AG04449 (cell line): Measurements from ENCODE around the gene RUNX2.
"Not testable (repeated sequence)": the region's sequence is repeated elsewhere in the genome, so short reads cannot be mapped to it uniquely, and the experiment has no call there.

ENCODE experiments used
- CTCF ChIA-PET: fragments of 350-600 bp; formaldehyde crosslinking; extraction: SDS; loops from one replicate; lab custom pipeline; 2021; ENCODE audit warnings: antibody characterized with exemption; lab: Yijun Ruan, JAX
- POLR2A ChIA-PET: fragments of 400-600, 350-600 bp; formaldehyde crosslinking; extraction: SDS; loops from one replicate; lab custom pipeline; 2020; ENCODE audit warnings: antibody characterized with exemption, inconsistent platforms; lab: Yijun Ruan, JAX
- DNase-seq: peaks from one replicate; pipeline ENCODE4 v3.0.0-alpha.2; 2010; ENCODE audit warnings: low read depth, low spot score
- H3K4me3 ChIP-seq: 2 replicates; pipeline ENCODE4 v1.5.1; 2011; ENCODE audit warnings: low read depth, mild to moderate bottlenecking, control low read depth, low read length
- CTCF ChIP-seq: IDR thresholded peaks from one replicate; pipeline ENCODE4 v1.5.1; 2011; ENCODE audit warnings: mild to moderate bottlenecking, moderate library complexity, low read length, control low read depth, inconsistent platforms; ENCODE audit not compliant: insufficient read depth; ENCODE audit errors: missing control alignments

RUNX2 gene

GRCh38 chr6:45556828-45557227 lies 228.7 kb downstream of the RUNX2 start:
- no peak for TF ChIP-seq CTCF
- DNase-seq = no peak
- ChIA-PET POLR2A (no interaction called here), CTCF (interaction anchor here (1.0 to 2.8 kb wide), 3 partner anchors 98 to 366 kb away, joined by 4 to 17 read pairs (median 4); no protein-coding TSS in a partner anchor)
- no peak overlapping the region for H3K4me3 ChIP-seq

GRCh38 chr6:45557454-45557853 lies 229.3 kb downstream of the RUNX2 start:
- TF ChIP-seq CTCF = no peak
- H3K4me3 ChIP-seq = no peak overlapping the region
- CTCF ChIA-PET = interaction anchor here (1.4 to 2.8 kb wide), 2 partner anchors 97 to 157 kb away, joined by 4 to 17 read pairs; no protein-coding TSS in a partner anchor
- DNase-seq = no peak
- POLR2A ChIA-PET = no interaction called here

GRCh38 chr6:45558858-45559257 lies 230.7 kb downstream of the RUNX2 start:
- TF ChIP-seq CTCF = no peak
- DNase-seq = no peak
- ChIA-PET CTCF (no interaction called here), POLR2A (no interaction called here)
- H3K4me3 ChIP-seq = no peak overlapping the region

- H3K4me3 ChIP-seq, POLR2A ChIA-PET, DNase-seq: not testable (repeated sequence)
- CTCF ChIA-PET = interaction anchor here (1.1 to 1.8 kb wide), 2 partner anchors 138 to 155 kb away, joined by 5 read pairs; no protein-coding TSS in a partner anchor
Observed at GRCh38 chr6:45560321-45560820, 232.2 kb downstream of the RUNX2 start.

GRCh38 chr6:45562171-45562570 lies 234.0 kb downstream of the RUNX2 start:
- ChIA-PET CTCF (no interaction called here), POLR2A (no interaction called here)
- no peak overlapping the region for H3K4me3 ChIP-seq
- DNase-seq = no peak
- TF ChIP-seq CTCF = no peak

- TF ChIP-seq CTCF = no peak
- POLR2A ChIA-PET = no interaction called here
- H3K4me3 ChIP-seq = no peak overlapping the region
- CTCF ChIA-PET = interaction anchor here (1.3 kb wide), 1 partner anchor 152 kb away, joined by 3 read pairs; no protein-coding TSS in a partner anchor
- DNase-seq = no peak
Observed at GRCh38 chr6:45563041-45563440, 234.9 kb downstream of the RUNX2 start.

GRCh38 chr6:45563844-45564243 lies 235.7 kb downstream of the RUNX2 start:
- no peak for TF ChIP-seq CTCF
- DNase-seq = no peak
- no peak overlapping the region for H3K4me3 ChIP-seq
- POLR2A ChIA-PET = interaction anchor here (0.6 kb wide), 1 partner anchor 36 kb away, joined by 3 read pairs; no protein-coding TSS in a partner anchor
- CTCF ChIA-PET = interaction anchor here (0.9 to 1.3 kb wide), 2 partner anchors 11 to 151 kb away, joined by 3 read pairs; no protein-coding TSS in a partner anchor
